Testis (tissue), 2 donors: ENCODE measurements around the gene CAMKK1.

ENCODE experiments used
- POLR2A ChIP-seq: fragments of 450-650 bp; IDR thresholded peaks from one replicate; pipeline ENCODE4 v1.6.1; 2017; ENCODE audit warnings: antibody characterized with exemption, mild to moderate bottlenecking, moderate library complexity
- TF ChIP-seq, protein P1 (sequence below), 3 experiments: fragments of 450-650 bp in 2 of 3; fragments of 200-600 bp in 1 of 3; sonication (generic) in 1 of 3; IDR thresholded peaks; one replicate each; pipeline ENCODE4 v1.5.1; 2016 to 2019; ENCODE audit warnings: antibody characterized with exemption in 3 of 3, mild to moderate bottlenecking in 2 of 3, moderate library complexity in 1 of 3

DNA sequence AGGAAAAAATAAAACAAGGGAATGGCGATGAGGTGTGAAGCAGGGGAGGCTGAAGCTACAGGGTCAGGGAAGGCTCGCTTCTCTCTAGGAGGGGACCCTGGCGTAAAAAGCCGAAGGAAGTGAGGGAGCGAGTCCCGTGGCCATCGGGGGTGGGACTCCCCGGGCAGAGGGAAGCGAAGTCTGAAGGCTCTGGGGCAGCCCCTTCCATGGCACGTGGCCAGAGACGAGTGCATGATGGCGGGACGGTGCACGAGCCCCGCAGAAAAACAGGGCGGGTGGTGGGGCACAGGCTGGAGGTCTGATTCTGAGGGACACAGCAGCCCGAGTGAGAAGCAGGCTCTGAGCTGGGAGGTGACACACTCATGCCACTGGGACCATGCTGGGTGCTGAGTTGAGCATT, 25.7 kb downstream of the CAMKK1 start:
- TF ChIP-seq, protein P1, sequence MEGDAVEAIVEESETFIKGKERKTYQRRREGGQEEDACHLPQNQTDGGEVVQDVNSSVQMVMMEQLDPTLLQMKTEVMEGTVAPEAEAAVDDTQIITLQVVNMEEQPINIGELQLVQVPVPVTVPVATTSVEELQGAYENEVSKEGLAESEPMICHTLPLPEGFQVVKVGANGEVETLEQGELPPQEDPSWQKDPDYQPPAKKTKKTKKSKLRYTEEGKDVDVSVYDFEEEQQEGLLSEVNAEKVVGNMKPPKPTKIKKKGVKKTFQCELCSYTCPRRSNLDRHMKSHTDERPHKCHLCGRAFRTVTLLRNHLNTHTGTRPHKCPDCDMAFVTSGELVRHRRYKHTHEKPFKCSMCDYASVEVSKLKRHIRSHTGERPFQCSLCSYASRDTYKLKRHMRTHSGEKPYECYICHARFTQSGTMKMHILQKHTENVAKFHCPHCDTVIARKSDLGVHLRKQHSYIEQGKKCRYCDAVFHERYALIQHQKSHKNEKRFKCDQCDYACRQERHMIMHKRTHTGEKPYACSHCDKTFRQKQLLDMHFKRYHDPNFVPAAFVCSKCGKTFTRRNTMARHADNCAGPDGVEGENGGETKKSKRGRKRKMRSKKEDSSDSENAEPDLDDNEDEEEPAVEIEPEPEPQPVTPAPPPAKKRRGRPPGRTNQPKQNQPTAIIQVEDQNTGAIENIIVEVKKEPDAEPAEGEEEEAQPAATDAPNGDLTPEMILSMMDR (IDR thresholded peaks at IDR 0.05) = no peak
- TF ChIP-seq POLR2A = no peak
